HepG2 (cell line): ENCODE data around the gene ZNF474. TPM values are rescaled to one million over a fixed set of nuclear protein-coding genes. Genes with fewer than 3 reads are reported as not detected.

ENCODE experiments used
- ATAC-seq: fragments of 200-7000 bp; cut with Tn5 transposase; 3 replicates; pipeline ENCODE4 v1.9.1; 2020; ENCODE audit warnings: mild to moderate bottlenecking, moderate library complexity
- BruUV-seq: library from RNA; stranded (reverse); fragments of 400-500 nt; replicated peaks from 2 replicates; lab custom pipeline; 2021; lab: Mats Ljungman, UMichigan
- CTCF ChIA-PET: fragments of 300-600 bp; formaldehyde crosslinking; extraction: SDS; loops from one replicate; lab custom pipeline; 2021; ENCODE audit warnings: low total read pairs, inconsistent platforms, low intra/inter-chr PET ratio; lab: Yijun Ruan, JAX
- POLR2A ChIA-PET: fragments of 350-600 bp; sonication (Branson Sonifier 250); formaldehyde crosslinking; loops from one replicate; lab custom pipeline; 2020; ENCODE audit warnings: antibody characterized with exemption, inconsistent platforms; lab: Yijun Ruan, JAX
- DNase-seq: peaks from one replicate; pipeline ENCODE4 v3.0.0-alpha.2; 2015; ENCODE audit warnings: low spot score
- FAIRE-seq: peaks from 3 replicates; lab custom pipeline; 2011; peaks lifted over from hg19 to GRCh38; lab: Jason Lieb, UNC
- H2AFZ ChIP-seq: one replicate; pipeline ENCODE4 v1.6.1; 2011; ENCODE audit warnings: low read length, inconsistent platforms
- H3K27ac ChIP-seq: fragments of 300-600 bp; 3 replicates; pipeline ENCODE4 v1.8.0; 2011; ENCODE audit warnings: mixed run types, mild to moderate bottlenecking, mixed read lengths, low read length, inconsistent platforms; ENCODE audit not compliant: insufficient read depth; ENCODE audit errors: extremely low read length
- H3K27me3 ChIP-seq, 2 experiments: fragments of 200-600 bp in 1 of 2; 2 replicates in 1 of 2; 3 replicates in 1 of 2; pipeline versions ENCODE4 v1.6.0 to v1.8.0; 2011; ENCODE audit warnings: low read length in 2 of 2, mild to moderate bottlenecking in 2 of 2, moderate library complexity in 2 of 2, inconsistent platforms in 1 of 2; ENCODE audit not compliant: insufficient read depth in 2 of 2, control insufficient read depth in 1 of 2
- H3K36me3 ChIP-seq, 2 experiments: fragments of 200-600 bp in 1 of 2; replicated peaks in 1 of 2; 2 replicates in 1 of 2; 3 replicates in 1 of 2; pipeline versions ENCODE4 v1.5.1 to v1.8.0; 2011; ENCODE audit warnings: low read length in 2 of 2, inconsistent platforms in 1 of 2; ENCODE audit not compliant: insufficient read depth in 2 of 2, control insufficient read depth in 1 of 2
- H3K4me1 ChIP-seq: 2 replicates; pipeline ENCODE4 v1.5.1; 2012; ENCODE audit warnings: low read length, inconsistent platforms; ENCODE audit not compliant: insufficient read depth
- H3K4me2 ChIP-seq: 2 replicates; pipeline ENCODE4 v1.6.0; 2011; ENCODE audit warnings: low read depth, low read length, inconsistent platforms
- H3K4me3 ChIP-seq, 3 experiments: fragments of 200-600 bp in 1 of 3; sonication (generic), shearing (Covaris generic) in 1 of 3; replicated peaks in 1 of 3; 2 replicates each; pipeline ENCODE4 v1.5.1; 2011 to 2016; ENCODE audit warnings: low read length in 3 of 3, inconsistent platforms in 2 of 3, low read depth in 2 of 3, mild to moderate bottlenecking in 2 of 3, control low read depth in 1 of 3, mixed read lengths in 1 of 3; ENCODE audit not compliant: insufficient read depth in 1 of 3
- H3K79me2 ChIP-seq: one replicate; pipeline ENCODE4 v1.6.1; 2011; ENCODE audit warnings: low read length, inconsistent platforms; ENCODE audit not compliant: insufficient read depth
- H3K9ac ChIP-seq: 2 replicates; pipeline ENCODE4 v1.6.0; 2011; ENCODE audit warnings: mild to moderate bottlenecking, low read depth, low read length, inconsistent platforms; ENCODE audit not compliant: insufficient read depth
- H3K9me3 ChIP-seq: 2 replicates; pipeline ENCODE4 v1.5.1; 2012; ENCODE audit warnings: mild to moderate bottlenecking, low read length
- H4K20me1 ChIP-seq: 2 replicates; pipeline ENCODE4 v1.6.0; 2011; ENCODE audit warnings: inconsistent platforms, mild to moderate bottlenecking, low read length, moderate library complexity; ENCODE audit not compliant: insufficient read depth
- CERS6 ChIP-seq: sonication (generic); formaldehyde crosslinking; IDR thresholded peaks from 2 replicates; pipeline ENCODE4 v1.5.0; 2020; ENCODE audit warnings: missing genetic modification reagents
- EED ChIP-seq: sonication (generic); formaldehyde crosslinking; IDR thresholded peaks from 2 replicates; pipeline ENCODE4 v1.5.0; 2020; ENCODE audit warnings: mild to moderate bottlenecking, missing genetic modification reagents
- HMG20B ChIP-seq: conservative IDR thresholded peaks from 2 replicates; pipeline ENCODE4 v1.6.1; 2016; ENCODE audit warnings: missing genetic modification reagents, missing compliant biosample characterization
- KMT2B ChIP-seq: IDR thresholded peaks from 2 replicates; pipeline ENCODE4 v1.6.1; 2016; ENCODE audit warnings: missing genetic modification reagents, missing compliant biosample characterization
- NFATC3 ChIP-seq: sonication (generic); formaldehyde crosslinking; IDR thresholded peaks from 2 replicates; pipeline ENCODE4 v1.5.1; 2020; ENCODE audit warnings: mild to moderate bottlenecking, missing genetic modification reagents
- NR3C1 ChIP-seq: sonication (generic); formaldehyde crosslinking; IDR thresholded peaks from 2 replicates; pipeline ENCODE4 v1.4.0; 2020; ENCODE audit warnings: missing genetic modification reagents
- TCF12 ChIP-seq, 2 experiments: fragments of 450-650 bp in 1 of 2; sonication (generic) in 1 of 2; formaldehyde crosslinking in 1 of 2; IDR thresholded peaks; 2 replicates each; pipeline versions ENCODE4 v1.6.1 to v1.8.0; 2017 to 2022; ENCODE audit warnings: antibody characterized with exemption in 1 of 2, mild to moderate bottlenecking in 1 of 2, missing genetic modification reagents in 1 of 2, moderate library complexity in 1 of 2
- THYN1 ChIP-seq: sonication (generic); formaldehyde crosslinking; IDR thresholded peaks from 2 replicates; pipeline ENCODE4 v1.8.1; 2023; ENCODE audit warnings: low read depth, mild to moderate bottlenecking, moderate library complexity, missing genetic modification reagents, borderline replicate concordance
- TOPORS ChIP-seq: sonication (generic); formaldehyde crosslinking; IDR thresholded peaks from 2 replicates; pipeline ENCODE4 v1.8.0; 2023; ENCODE audit warnings: mild to moderate bottlenecking, missing genetic modification reagents
- ZBTB7B ChIP-seq: sonication (generic); formaldehyde crosslinking; IDR thresholded peaks from 2 replicates; pipeline ENCODE4 v1.4.0; 2020; ENCODE audit warnings: missing genetic modification reagents
- ZNF138 ChIP-seq: sonication (generic); formaldehyde crosslinking; IDR thresholded peaks from 2 replicates; pipeline ENCODE4 v1.5.0; 2020; ENCODE audit warnings: mild to moderate bottlenecking, low read depth, missing genetic modification reagents
- ZNF432 ChIP-seq: sonication (generic); formaldehyde crosslinking; IDR thresholded peaks from 2 replicates; pipeline ENCODE4 v1.5.0; 2020; ENCODE audit warnings: missing genetic modification reagents, mild to moderate bottlenecking, borderline replicate concordance
- ZNF629 ChIP-seq: sonication (generic); formaldehyde crosslinking; conservative IDR thresholded peaks from 2 replicates; pipeline ENCODE4 v1.5.0; 2020; ENCODE audit warnings: missing genetic modification reagents
- ZNF724P ChIP-seq: sonication (generic); formaldehyde crosslinking; IDR thresholded peaks from 2 replicates; pipeline ENCODE4 v1.8.0; 2022; ENCODE audit warnings: missing genetic modification reagents, borderline replicate concordance
- ZNF790 ChIP-seq: sonication (generic); formaldehyde crosslinking; IDR thresholded peaks from 2 replicates; pipeline ENCODE4 v1.8.0; 2022; ENCODE audit warnings: missing genetic modification reagents, mild to moderate bottlenecking, borderline replicate concordance
- ZNF816 ChIP-seq: sonication (generic); formaldehyde crosslinking; IDR thresholded peaks from 2 replicates; pipeline ENCODE4 v1.8.0; 2022; ENCODE audit warnings: missing genetic modification reagents, mild to moderate bottlenecking, borderline replicate concordance
- ZSCAN20 ChIP-seq: sonication (generic); formaldehyde crosslinking; IDR thresholded peaks from 2 replicates; pipeline ENCODE4 v1.4.0; 2020; ENCODE audit warnings: missing genetic modification reagents, mild to moderate bottlenecking, borderline replicate concordance
- ZUFSP ChIP-seq: sonication (generic); formaldehyde crosslinking; IDR thresholded peaks from 2 replicates; pipeline ENCODE4 v1.9.0; 2021; ENCODE audit warnings: missing genetic modification reagents, mild to moderate bottlenecking, borderline replicate concordance
- WGBS: methylation state at CpG from one replicate; pipeline ENCODE4 v1.1.6; 2017; ENCODE audit warnings: low lambda C conversion rate; 5-methylcytosine and 5-hydroxymethylcytosine counted together
- in situ Hi-C: cut with HindIII; loops from 2 replicates; pipeline ENCODE4 v1.10.0; 2017; ENCODE audit warnings: low pct_unique_long_range_greater_than_20kb; ENCODE audit not compliant: extremely low pct_ligation_motif_present
- intact Hi-C: fragments of 100-400 bp; cut with micrococcal nuclease; formaldehyde crosslinking; loops from one replicate; pipeline ENCODE4 v1.10.0; 2022; ENCODE audit not compliant: unreplicated experiment
- polyA plus RNA-seq, 8 experiments: library from polyadenylated mRNA; depleted of rRNA in 3 of 8; stranded (reverse) in 7 of 8; unstranded in 1 of 8; fragments of >200 nt; fragmentation: Illumina TruSeq in 4 of 8; extraction: Trizol in 4 of 8; gene quantifications; 2 replicates each; pipeline versions ENCODE4 v1.2.1 to v1.2.3, GENCODE V29; 2011 to 2016; ENCODE audit warnings: low read depth in 4 of 8, missing spikeins in 1 of 8, mixed read lengths in 1 of 8; ENCODE audit not compliant: insufficient read depth in 1 of 8
- total RNA-seq, 5 experiments: library from RNA; depleted of rRNA; stranded (reverse); fragments of >200 nt; fragmentation: Illumina TruSeq; extraction: Trizol; gene quantifications; 2 replicates each; pipeline ENCODE4 v1.2.3, GENCODE V29; 2016; ENCODE audit warnings: low read depth in 1 of 5
- TF ChIP-seq, protein P1 (sequence below): sonication (generic); formaldehyde crosslinking; IDR thresholded peaks from 2 replicates; pipeline ENCODE4 v1.5.0; 2020; ENCODE audit warnings: mild to moderate bottlenecking, missing genetic modification reagents
- TF ChIP-seq, protein P2 (sequence below): IDR thresholded peaks from 2 replicates; pipeline ENCODE4 v1.6.1; 2016

Gene ZNF474
- total and polyA plus RNA-seq, 2 of the 13 experiments (the other 11 are each of a cell fraction or from before 2014, with no cell fraction given), result 0.07 TPM; not detected in 1

GRCh38 chr5:122111460-122111859, 17.9 kb upstream of the ZNF474 start:
- in situ Hi-C loops (no loop called here), intact Hi-C loops (no loop called here)
- ATAC-seq (no peak), DNase-seq (no peak), FAIRE-seq (no peak)
- POLR2A ChIA-PET, result no interaction called here
- Histone ChIP-seq H3K4me1 (no peaks in the 10 kb centered on the region), H3K9ac (no peak overlapping the region), H3K4me3 (no peak overlapping the region), H3K4me2 (no peak overlapping the region), H4K20me1 (no peaks in the 10 kb centered on the region), H3K27ac (no peak overlapping the region), H3K9me3 (no peaks in the 10 kb centered on the region), H3K27me3 (no peaks in the 10 kb centered on the region; a peak in 1 of 5 replicates), H3K36me3 (no peaks in the 10 kb centered on the region), H2AFZ (no peak overlapping the region), H3K79me2 (no peaks in the 10 kb centered on the region)
- TF ChIP-seq NR3C1 (CRISPR knock-in tag), result no peak
- no peak for TF ChIP-seq EED (CRISPR knock-in tag)
- no peak for TF ChIP-seq KMT2B
- no peak for TF ChIP-seq ZBTB7B (CRISPR knock-in tag)
- no peak for TF ChIP-seq TOPORS (CRISPR knock-in tag)
- TF ChIP-seq ZNF724P (CRISPR knock-in tag), result no peak
- TF ChIP-seq ZNF816, result no peak
- no peak for TF ChIP-seq ZUFSP (CRISPR knock-in tag)
- TF ChIP-seq, protein P1, sequence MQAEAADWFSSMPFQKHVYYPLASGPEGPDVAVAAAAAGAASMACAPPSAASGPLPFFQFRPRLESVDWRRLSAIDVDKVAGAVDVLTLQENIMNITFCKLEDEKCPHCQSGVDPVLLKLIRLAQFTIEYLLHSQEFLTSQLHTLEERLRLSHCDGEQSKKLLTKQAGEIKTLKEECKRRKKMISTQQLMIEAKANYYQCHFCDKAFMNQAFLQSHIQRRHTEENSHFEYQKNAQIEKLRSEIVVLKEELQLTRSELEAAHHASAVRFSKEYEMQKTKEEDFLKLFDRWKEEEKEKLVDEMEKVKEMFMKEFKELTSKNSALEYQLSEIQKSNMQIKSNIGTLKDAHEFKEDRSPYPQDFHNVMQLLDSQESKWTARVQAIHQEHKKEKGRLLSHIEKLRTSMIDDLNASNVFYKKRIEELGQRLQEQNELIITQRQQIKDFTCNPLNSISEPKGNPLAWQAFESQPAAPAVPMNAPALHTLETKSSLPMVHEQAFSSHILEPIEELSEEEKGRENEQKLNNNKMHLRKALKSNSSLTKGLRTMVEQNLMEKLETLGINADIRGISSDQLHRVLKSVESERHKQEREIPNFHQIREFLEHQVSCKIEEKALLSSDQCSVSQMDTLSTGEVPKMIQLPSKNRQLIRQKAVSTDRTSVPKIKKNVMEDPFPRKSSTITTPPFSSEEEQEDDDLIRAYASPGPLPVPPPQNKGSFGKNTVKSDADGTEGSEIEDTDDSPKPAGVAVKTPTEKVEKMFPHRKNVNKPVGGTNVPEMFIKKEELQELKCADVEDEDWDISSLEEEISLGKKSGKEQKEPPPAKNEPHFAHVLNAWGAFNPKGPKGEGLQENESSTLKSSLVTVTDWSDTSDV (CRISPR knock-in tag), result no peak
- TF ChIP-seq NFATC3 (CRISPR knock-in tag), result no peak
- no peak for TF ChIP-seq CERS6 (CRISPR knock-in tag)
- TF ChIP-seq HMG20B (CRISPR knock-in tag), result no peak
- no peak for TF ChIP-seq ZNF432
- TF ChIP-seq, protein P2, sequence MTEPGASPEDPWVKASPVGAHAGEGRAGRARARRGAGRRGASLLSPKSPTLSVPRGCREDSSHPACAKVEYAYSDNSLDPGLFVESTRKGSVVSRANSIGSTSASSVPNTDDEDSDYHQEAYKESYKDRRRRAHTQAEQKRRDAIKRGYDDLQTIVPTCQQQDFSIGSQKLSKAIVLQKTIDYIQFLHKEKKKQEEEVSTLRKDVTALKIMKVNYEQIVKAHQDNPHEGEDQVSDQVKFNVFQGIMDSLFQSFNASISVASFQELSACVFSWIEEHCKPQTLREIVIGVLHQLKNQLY (CRISPR knock-in tag), result no peak
- TF ChIP-seq TCF12 (IDR thresholded peaks at IDR 0.05), result no peak
- no peak for TF ChIP-seq TCF12 (CRISPR knock-in tag; IDR thresholded peaks at IDR 0.05)
- no peak for TF ChIP-seq THYN1 (CRISPR knock-in tag)
- no peak for TF ChIP-seq ZNF138 (CRISPR knock-in tag)
- no peak for TF ChIP-seq ZNF629 (CRISPR knock-in tag)
- TF ChIP-seq ZNF790 (CRISPR knock-in tag), result no peak
- no peak for TF ChIP-seq ZSCAN20 (CRISPR knock-in tag)
- no TSS peak for BruUV-seq
- WGBS, result 0% methylated on average over 3 of the region's 5 CpGs
- CTCF ChIA-PET, result no interaction called here
